Psoas muscle (tissue), 8 donors: Measurements from ENCODE around the gene SLITRK2. TPM values are rescaled to one million over a fixed set of nuclear protein-coding genes. Genes with fewer than 3 reads are reported as not detected.

Experiments
- ATAC-seq, 4 donors: fragments of 200-7000 bp; cut with Tn5 transposase; one replicate each; pipeline ENCODE4 v1.9.1; 2020; ENCODE audit warnings: moderate library complexity in 3 of 4, mild to moderate bottlenecking in 2 of 4
- DNase-seq, 2 donors: peaks; one replicate each; pipeline ENCODE4 v3.0.0-alpha.2; 2020
- H3K27ac ChIP-seq: fragments of 200-600 bp; one replicate; pipeline ENCODE4 v1.8.0; 2022
- H3K27me3 ChIP-seq, 3 donors: fragments of 200-600 bp in 1 of 3; one replicate each; pipeline versions ENCODE4 v1.6.1 to v1.8.0; 2013 to 2022; ENCODE audit warnings: low read length in 2 of 3, mild to moderate bottlenecking in 2 of 3, moderate library complexity in 1 of 3; ENCODE audit not compliant: insufficient read depth in 3 of 3
- H3K36me3 ChIP-seq, 2 donors: fragments of 200-600 bp in 1 of 2; one replicate each; pipeline versions ENCODE4 v1.6.1 to v1.8.0; 2013 to 2022; ENCODE audit warnings: low read depth in 1 of 2, mild to moderate bottlenecking in 1 of 2, moderate library complexity in 1 of 2; ENCODE audit not compliant: insufficient read depth in 1 of 2
- H3K4me1 ChIP-seq: fragments of 200-600 bp; one replicate; pipeline ENCODE4 v1.8.0; 2022
- H3K4me3 ChIP-seq: fragments of 200-600 bp; one replicate; pipeline ENCODE4 v1.8.0; 2022; ENCODE audit warnings: mild to moderate bottlenecking
- H3K9me3 ChIP-seq: fragments of 200-600 bp; one replicate; pipeline ENCODE4 v1.8.0; 2022
- WGBS, 3 donors: extraction: QIAGEN DNeasy Blood & Tissue Kit; methylation state at CpG; one replicate each; pipeline versions ENCODE4 v1.1.6 to v1.1.7; 2013; 5-methylcytosine and 5-hydroxymethylcytosine counted together
- intact Hi-C, 2 donors: fragments of 100-400 bp; cut with DNase I; formaldehyde crosslinking; loops; one replicate each; pipeline versions ENCODE4 v1.11.0 to v1.14.2; 2022
- long read RNA-seq, 2 donors: library from polyadenylated mRNA; unstranded; transcript quantifications; one replicate each; pipeline ENCODE4 v2.0.0, GENCODE V29; 2021
- polyA plus RNA-seq, 3 donors: library from polyadenylated mRNA; stranded (reverse); fragments of 200-250 nt; gene quantifications; one replicate each; pipeline ENCODE4 v1.2.3, GENCODE V29; 2013
- total RNA-seq, 4 donors: library from RNA; stranded (reverse); fragmentation: NEBNext Ultra II Directional in 2 of 4; extraction: Animal tissue kit (Norgen Biotek cat#: 25700) in 2 of 4; gene quantifications; one replicate each; pipeline versions ENCODE4 v1.2.1 to v1.2.4, GENCODE V29; 2021 to 2023
- TF ChIP-seq, protein P1 (sequence below): fragments of 200-600 bp; IDR thresholded peaks from one replicate; pipeline ENCODE4 v1.8.0; 2022; ENCODE audit warnings: antibody characterized with exemption
- donor health status: healthy with polysubstance abuse.
- donor health status: DM: no; HTN: no; CAD: no; lungs with moderate emphysema.
- donor health status: Bipolar disorder and iron deficiency.
- donor health status: healthy.
- donor health status: DM: yes; HTN: yes; CAD: no.
- donor health status: DM: no; HTN: no; CAD: no.
- donor health status: DM: no; HTN: no; CAD: no.
- donor health status: DM: yes; HTN: yes; CAD: no.

SLITRK2 gene, protein sequence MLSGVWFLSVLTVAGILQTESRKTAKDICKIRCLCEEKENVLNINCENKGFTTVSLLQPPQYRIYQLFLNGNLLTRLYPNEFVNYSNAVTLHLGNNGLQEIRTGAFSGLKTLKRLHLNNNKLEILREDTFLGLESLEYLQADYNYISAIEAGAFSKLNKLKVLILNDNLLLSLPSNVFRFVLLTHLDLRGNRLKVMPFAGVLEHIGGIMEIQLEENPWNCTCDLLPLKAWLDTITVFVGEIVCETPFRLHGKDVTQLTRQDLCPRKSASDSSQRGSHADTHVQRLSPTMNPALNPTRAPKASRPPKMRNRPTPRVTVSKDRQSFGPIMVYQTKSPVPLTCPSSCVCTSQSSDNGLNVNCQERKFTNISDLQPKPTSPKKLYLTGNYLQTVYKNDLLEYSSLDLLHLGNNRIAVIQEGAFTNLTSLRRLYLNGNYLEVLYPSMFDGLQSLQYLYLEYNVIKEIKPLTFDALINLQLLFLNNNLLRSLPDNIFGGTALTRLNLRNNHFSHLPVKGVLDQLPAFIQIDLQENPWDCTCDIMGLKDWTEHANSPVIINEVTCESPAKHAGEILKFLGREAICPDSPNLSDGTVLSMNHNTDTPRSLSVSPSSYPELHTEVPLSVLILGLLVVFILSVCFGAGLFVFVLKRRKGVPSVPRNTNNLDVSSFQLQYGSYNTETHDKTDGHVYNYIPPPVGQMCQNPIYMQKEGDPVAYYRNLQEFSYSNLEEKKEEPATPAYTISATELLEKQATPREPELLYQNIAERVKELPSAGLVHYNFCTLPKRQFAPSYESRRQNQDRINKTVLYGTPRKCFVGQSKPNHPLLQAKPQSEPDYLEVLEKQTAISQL
- total RNA-seq, result under 1 TPM in 3 of 4 donors, not detected in 1; 0.02 to 0.09 (median 0.06) TPM
- under 1 TPM in 1 of 3 donors, not detected in 2; 0.01 TPM for polyA plus RNA-seq
- long read RNA-seq, donor 1, result 0 reads
- long read RNA-seq, donor 2, result 0 reads

DNA sequence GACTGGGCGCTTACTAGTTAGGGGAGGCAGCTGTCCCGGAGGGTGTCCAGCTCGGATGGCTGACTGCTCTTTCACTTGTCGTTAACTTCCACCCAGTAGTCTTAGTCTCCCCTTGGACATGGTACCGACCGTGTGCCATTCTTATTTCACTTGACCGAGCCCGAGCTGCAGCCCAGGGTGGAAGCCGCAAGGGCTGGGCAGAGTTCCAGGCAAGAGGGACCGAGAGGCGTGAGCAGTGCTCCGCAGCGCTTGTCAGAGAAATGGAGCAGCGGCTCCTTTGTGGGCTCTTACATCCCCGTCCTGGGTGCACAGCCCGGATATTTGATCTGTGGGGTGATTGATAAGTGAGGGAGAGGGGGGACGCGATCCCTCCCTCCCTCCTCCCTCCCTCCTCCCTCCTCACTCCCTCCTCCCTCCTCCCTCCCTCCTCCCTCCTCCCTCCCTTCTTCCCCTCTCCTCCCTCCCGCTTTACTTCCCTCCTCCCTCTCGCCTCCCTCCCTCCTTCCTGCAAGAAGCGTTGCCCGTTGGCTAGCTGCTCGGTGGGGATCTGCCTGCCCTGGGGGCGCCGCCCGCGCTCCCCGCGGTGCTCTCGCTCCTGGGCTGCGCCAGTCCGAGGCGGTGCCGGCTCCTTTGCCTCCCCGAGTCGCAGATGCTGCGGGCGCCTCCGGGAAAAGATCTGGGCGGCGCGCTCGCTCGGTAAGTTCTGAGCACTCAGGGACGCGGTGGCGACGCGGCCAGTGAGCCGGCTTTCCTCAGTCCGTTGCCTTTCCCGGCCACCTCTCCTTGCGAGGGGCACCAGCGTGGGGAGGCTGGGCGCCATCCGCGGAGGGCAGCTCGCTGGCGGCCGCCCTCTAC, at the start of gene SLITRK2:
Gene SLITRK2 (plus strand): TSS at position 499 of the 855 bp plus-strand sequence. CDS start 4,597 bp downstream, outside the sequence.
- TF ChIP-seq, protein P1, sequence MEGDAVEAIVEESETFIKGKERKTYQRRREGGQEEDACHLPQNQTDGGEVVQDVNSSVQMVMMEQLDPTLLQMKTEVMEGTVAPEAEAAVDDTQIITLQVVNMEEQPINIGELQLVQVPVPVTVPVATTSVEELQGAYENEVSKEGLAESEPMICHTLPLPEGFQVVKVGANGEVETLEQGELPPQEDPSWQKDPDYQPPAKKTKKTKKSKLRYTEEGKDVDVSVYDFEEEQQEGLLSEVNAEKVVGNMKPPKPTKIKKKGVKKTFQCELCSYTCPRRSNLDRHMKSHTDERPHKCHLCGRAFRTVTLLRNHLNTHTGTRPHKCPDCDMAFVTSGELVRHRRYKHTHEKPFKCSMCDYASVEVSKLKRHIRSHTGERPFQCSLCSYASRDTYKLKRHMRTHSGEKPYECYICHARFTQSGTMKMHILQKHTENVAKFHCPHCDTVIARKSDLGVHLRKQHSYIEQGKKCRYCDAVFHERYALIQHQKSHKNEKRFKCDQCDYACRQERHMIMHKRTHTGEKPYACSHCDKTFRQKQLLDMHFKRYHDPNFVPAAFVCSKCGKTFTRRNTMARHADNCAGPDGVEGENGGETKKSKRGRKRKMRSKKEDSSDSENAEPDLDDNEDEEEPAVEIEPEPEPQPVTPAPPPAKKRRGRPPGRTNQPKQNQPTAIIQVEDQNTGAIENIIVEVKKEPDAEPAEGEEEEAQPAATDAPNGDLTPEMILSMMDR, result no peak
- DNase-seq (peak in 1 of 2 donors; percentile 45), ATAC-seq (no peak)
- Histone ChIP-seq H3K27ac (no peak within 1 kb of the TSS), H3K4me1 (no peaks in the 10 kb centered on the region), H3K36me3 (no peaks in the 10 kb centered on the region), H3K4me3 (peak within 1 kb of the TSS; percentile 11), H3K27me3 (peaks cover 0 to 50% (median 4%) of the 10 kb centered on the region in 3 donors), H3K9me3 (no peaks in the 10 kb centered on the region)
- intact Hi-C loops, result no loop called here
- 0 to 24% (median 0%) methylated on average over 15 to 57 of the region's 60 CpGs for WGBS, 3 donors

DNA sequence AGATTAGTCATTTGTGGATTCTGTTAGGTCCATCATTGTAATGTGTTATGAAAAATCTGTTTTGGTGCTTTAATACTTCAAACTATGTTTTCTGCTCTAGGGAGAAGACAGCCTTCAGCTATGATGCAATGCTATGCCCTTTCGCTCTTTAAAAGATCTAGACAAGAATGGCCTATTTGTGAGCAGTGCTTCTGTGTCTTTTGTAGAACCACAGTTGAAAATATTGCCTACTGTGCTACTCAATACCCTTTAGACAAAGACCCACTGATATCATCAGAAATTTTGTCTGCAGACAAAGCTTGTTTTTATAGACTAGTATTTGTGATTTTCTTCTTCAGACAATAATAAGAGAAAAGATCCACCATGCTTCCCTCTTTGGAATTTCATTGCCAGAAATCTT, 44.6 kb upstream of the SLITRK2 start:
- no peaks in the 10 kb centered on the region for H3K9me3 ChIP-seq
- H3K4me3 ChIP-seq, result no peak overlapping the region
- 34 to 88% (median 78%) methylated on average over 1 of the region's 1 CpG for WGBS, 3 donors
- H3K36me3 ChIP-seq, result no peaks in the 10 kb centered on the region
- DNase-seq (no peak), ATAC-seq (no peak)
- TF ChIP-seq, protein P1, result no peak
- intact Hi-C loops, result no loop called here
- no peaks in the 10 kb centered on the region for H3K27me3 ChIP-seq
- H3K4me1 ChIP-seq, result no peaks in the 10 kb centered on the region
- no peak overlapping the region for H3K27ac ChIP-seq

DNA sequence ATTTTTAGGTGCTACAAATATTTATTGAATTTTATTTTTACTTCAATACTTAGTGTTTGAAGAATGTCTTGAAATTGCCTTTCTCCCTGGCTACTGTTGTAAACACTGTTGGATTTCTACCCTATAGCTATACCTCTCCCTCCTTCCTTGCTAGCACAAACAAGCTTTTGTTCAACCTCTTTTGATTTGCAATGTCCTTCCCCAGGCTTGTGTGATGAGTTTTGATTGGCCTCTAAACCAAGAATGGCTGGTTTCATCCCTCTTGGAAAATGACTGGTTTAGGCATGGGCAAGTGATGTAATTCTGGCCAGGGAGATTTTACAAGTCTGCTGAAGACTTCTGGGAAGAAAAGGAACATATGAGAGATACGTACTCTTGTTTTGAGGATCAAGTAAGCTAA, 25.3 kb upstream of the SLITRK2 start:
- no peak overlapping the region for H3K27ac ChIP-seq
- intact Hi-C loops, result no loop called here
- H3K4me3 ChIP-seq, result no peak overlapping the region
- no peak for DNase-seq
- no peak for ATAC-seq
- no peaks in the 10 kb centered on the region for H3K36me3 ChIP-seq
- no peaks in the 10 kb centered on the region for H3K9me3 ChIP-seq
- no peaks in the 10 kb centered on the region for H3K27me3 ChIP-seq
- WGBS, 3 donors, result 73 to 93% (median 79%) methylated on average over 1 of the region's 1 CpG
- H3K4me1 ChIP-seq, result no peaks in the 10 kb centered on the region
- TF ChIP-seq, protein P1, result no peak

DNA sequence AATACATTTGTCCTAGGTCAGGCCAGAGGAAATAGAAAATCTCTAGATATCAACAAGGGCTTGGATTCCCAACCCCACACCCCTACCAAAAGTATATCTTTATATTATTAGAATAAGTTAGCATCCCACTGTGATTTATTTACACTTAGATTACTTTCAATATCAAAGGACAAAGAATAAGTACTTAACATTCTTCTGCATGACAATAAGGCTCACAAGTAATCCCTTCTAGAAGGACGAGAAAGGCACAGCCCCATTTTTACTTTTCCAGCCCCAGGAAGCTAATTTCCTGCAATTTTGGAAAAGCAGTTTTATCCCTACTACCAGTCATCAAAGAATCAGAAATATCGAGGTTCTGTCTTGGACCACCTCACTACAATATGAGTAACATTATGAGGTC, 14.1 kb upstream of the SLITRK2 start:
- H3K4me1 ChIP-seq, result no peaks in the 10 kb centered on the region
- H3K27me3 ChIP-seq, result no peaks in the 10 kb centered on the region
- H3K4me3 ChIP-seq, result no peak overlapping the region
- no peak overlapping the region for H3K27ac ChIP-seq
- DNase-seq (no peak), ATAC-seq (no peak)
- 15 to 34% (median 26%) methylated on average over 2 of the region's 2 CpGs for WGBS, 3 donors
- H3K9me3 ChIP-seq, result no peaks in the 10 kb centered on the region
- TF ChIP-seq, protein P1, result no peak
- intact Hi-C loops, result no loop called here
- no peaks in the 10 kb centered on the region for H3K36me3 ChIP-seq
